HepG2 (cell line): ENCODE data around the gene APOL4. TPM values are rescaled to one million over a fixed set of nuclear protein-coding genes. Genes with fewer than 3 reads are reported as not detected.

Source experiments
- ATAC-seq: fragments of 200-7000 bp; cut with Tn5 transposase; 3 replicates; pipeline ENCODE4 v1.9.1; 2020; ENCODE audit warnings: mild to moderate bottlenecking, moderate library complexity
- BruUV-seq: library from RNA; stranded (reverse); fragments of 400-500 nt; replicated peaks from 2 replicates; lab custom pipeline; 2021; lab: Mats Ljungman, UMichigan
- CTCF ChIA-PET: fragments of 300-600 bp; formaldehyde crosslinking; extraction: SDS; loops from one replicate; lab custom pipeline; 2021; ENCODE audit warnings: low total read pairs, inconsistent platforms, low intra/inter-chr PET ratio; lab: Yijun Ruan, JAX
- POLR2A ChIA-PET: fragments of 350-600 bp; sonication (Branson Sonifier 250); formaldehyde crosslinking; loops from one replicate; lab custom pipeline; 2020; ENCODE audit warnings: antibody characterized with exemption, inconsistent platforms; lab: Yijun Ruan, JAX
- DNase-seq: peaks from one replicate; pipeline ENCODE4 v3.0.0-alpha.2; 2015; ENCODE audit warnings: low spot score
- FAIRE-seq: peaks from 3 replicates; lab custom pipeline; 2011; peaks lifted over from hg19 to GRCh38; lab: Jason Lieb, UNC
- H2AFZ ChIP-seq: one replicate; pipeline ENCODE4 v1.6.1; 2011; ENCODE audit warnings: low read length, inconsistent platforms
- H3K27ac ChIP-seq: fragments of 300-600 bp; 3 replicates; pipeline ENCODE4 v1.8.0; 2011; ENCODE audit warnings: mixed run types, mild to moderate bottlenecking, mixed read lengths, low read length, inconsistent platforms; ENCODE audit not compliant: insufficient read depth; ENCODE audit errors: extremely low read length
- H3K27me3 ChIP-seq, 2 experiments: fragments of 200-600 bp in 1 of 2; 2 replicates in 1 of 2; 3 replicates in 1 of 2; pipeline versions ENCODE4 v1.6.0 to v1.8.0; 2011; ENCODE audit warnings: low read length in 2 of 2, mild to moderate bottlenecking in 2 of 2, moderate library complexity in 2 of 2, inconsistent platforms in 1 of 2; ENCODE audit not compliant: insufficient read depth in 2 of 2, control insufficient read depth in 1 of 2
- H3K36me3 ChIP-seq, 2 experiments: fragments of 200-600 bp in 1 of 2; replicated peaks in 1 of 2; 2 replicates in 1 of 2; 3 replicates in 1 of 2; pipeline versions ENCODE4 v1.5.1 to v1.8.0; 2011; ENCODE audit warnings: low read length in 2 of 2, inconsistent platforms in 1 of 2; ENCODE audit not compliant: insufficient read depth in 2 of 2, control insufficient read depth in 1 of 2
- H3K4me1 ChIP-seq: 2 replicates; pipeline ENCODE4 v1.5.1; 2012; ENCODE audit warnings: low read length, inconsistent platforms; ENCODE audit not compliant: insufficient read depth
- H3K4me2 ChIP-seq: 2 replicates; pipeline ENCODE4 v1.6.0; 2011; ENCODE audit warnings: low read depth, low read length, inconsistent platforms
- H3K4me3 ChIP-seq, 3 experiments: fragments of 200-600 bp in 1 of 3; sonication (generic), shearing (Covaris generic) in 1 of 3; replicated peaks in 1 of 3; 2 replicates each; pipeline ENCODE4 v1.5.1; 2011 to 2016; ENCODE audit warnings: low read length in 3 of 3, inconsistent platforms in 2 of 3, low read depth in 2 of 3, mild to moderate bottlenecking in 2 of 3, control low read depth in 1 of 3, mixed read lengths in 1 of 3; ENCODE audit not compliant: insufficient read depth in 1 of 3
- H3K79me2 ChIP-seq: one replicate; pipeline ENCODE4 v1.6.1; 2011; ENCODE audit warnings: low read length, inconsistent platforms; ENCODE audit not compliant: insufficient read depth
- H3K9ac ChIP-seq: 2 replicates; pipeline ENCODE4 v1.6.0; 2011; ENCODE audit warnings: mild to moderate bottlenecking, low read depth, low read length, inconsistent platforms; ENCODE audit not compliant: insufficient read depth
- H3K9me3 ChIP-seq: 2 replicates; pipeline ENCODE4 v1.5.1; 2012; ENCODE audit warnings: mild to moderate bottlenecking, low read length
- H4K20me1 ChIP-seq: 2 replicates; pipeline ENCODE4 v1.6.0; 2011; ENCODE audit warnings: inconsistent platforms, mild to moderate bottlenecking, low read length, moderate library complexity; ENCODE audit not compliant: insufficient read depth
- ARHGAP35 ChIP-seq: sonication (generic); formaldehyde crosslinking; IDR thresholded peaks from 2 replicates; pipeline ENCODE4 v1.9.0; 2022; ENCODE audit warnings: mild to moderate bottlenecking, inconsistent platforms, moderate library complexity, missing genetic modification reagents, borderline replicate concordance
- CCAR2 ChIP-seq: fragments of 200-400 bp; formaldehyde crosslinking; optimal IDR thresholded peaks from 2 replicates; pipeline ENCODE3; 2018; ENCODE audit warnings: low read depth, mild to moderate bottlenecking, low read length, moderate library complexity
- MED8 ChIP-seq: sonication (generic); formaldehyde crosslinking; IDR thresholded peaks from 2 replicates; pipeline ENCODE4 v1.8.1; 2023; ENCODE audit warnings: mild to moderate bottlenecking, missing genetic modification reagents; ENCODE audit not compliant: insufficient replicate concordance
- TOE1 ChIP-seq: sonication (generic); formaldehyde crosslinking; IDR thresholded peaks from 2 replicates; pipeline ENCODE4 v1.4.0; 2020; ENCODE audit warnings: mild to moderate bottlenecking, missing genetic modification reagents
- ZC3H13 ChIP-seq: sonication (generic); formaldehyde crosslinking; IDR thresholded peaks from 2 replicates; pipeline ENCODE4 v1.8.1; 2023; ENCODE audit warnings: mild to moderate bottlenecking, missing genetic modification reagents, moderate library complexity
- ZNF337 ChIP-seq: sonication (generic); formaldehyde crosslinking; IDR thresholded peaks from 2 replicates; pipeline ENCODE4 v1.5.1; 2020; ENCODE audit warnings: missing genetic modification reagents, low read depth, mild to moderate bottlenecking, borderline replicate concordance
- ZNF720 ChIP-seq: sonication (generic); formaldehyde crosslinking; IDR thresholded peaks from 2 replicates; pipeline ENCODE4 v1.4.0; 2020; ENCODE audit warnings: missing genetic modification reagents
- ZNF747 ChIP-seq: sonication (generic); formaldehyde crosslinking; IDR thresholded peaks from 2 replicates; pipeline ENCODE4 v1.8.1; 2023; ENCODE audit warnings: missing genetic modification reagents, mild to moderate bottlenecking, borderline replicate concordance
- WGBS: methylation state at CpG from one replicate; pipeline ENCODE4 v1.1.6; 2017; ENCODE audit warnings: low lambda C conversion rate; 5-methylcytosine and 5-hydroxymethylcytosine counted together
- in situ Hi-C: cut with HindIII; loops from 2 replicates; pipeline ENCODE4 v1.10.0; 2017; ENCODE audit warnings: low pct_unique_long_range_greater_than_20kb; ENCODE audit not compliant: extremely low pct_ligation_motif_present
- intact Hi-C: fragments of 100-400 bp; cut with micrococcal nuclease; formaldehyde crosslinking; loops from one replicate; pipeline ENCODE4 v1.10.0; 2022; ENCODE audit not compliant: unreplicated experiment
- polyA plus RNA-seq, 8 experiments: library from polyadenylated mRNA; depleted of rRNA in 3 of 8; stranded (reverse) in 7 of 8; unstranded in 1 of 8; fragments of >200 nt; fragmentation: Illumina TruSeq in 4 of 8; extraction: Trizol in 4 of 8; gene quantifications; 2 replicates each; pipeline versions ENCODE4 v1.2.1 to v1.2.3, GENCODE V29; 2011 to 2016; ENCODE audit warnings: low read depth in 4 of 8, missing spikeins in 1 of 8, mixed read lengths in 1 of 8; ENCODE audit not compliant: insufficient read depth in 1 of 8
- total RNA-seq, 5 experiments: library from RNA; depleted of rRNA; stranded (reverse); fragments of >200 nt; fragmentation: Illumina TruSeq; extraction: Trizol; gene quantifications; 2 replicates each; pipeline ENCODE4 v1.2.3, GENCODE V29; 2016; ENCODE audit warnings: low read depth in 1 of 5
- TF ChIP-seq, protein P1 (sequence below): sonication (generic); formaldehyde crosslinking; IDR thresholded peaks from 2 replicates; pipeline ENCODE4 v1.5.0; 2020; ENCODE audit warnings: mild to moderate bottlenecking, missing genetic modification reagents, borderline replicate concordance
- TF ChIP-seq, protein P2 (sequence below): sonication (generic); formaldehyde crosslinking; IDR thresholded peaks from 2 replicates; pipeline ENCODE4 v1.4.0; 2020; ENCODE audit warnings: missing genetic modification reagents, mild to moderate bottlenecking, borderline replicate concordance

Gene APOL4
- total and polyA plus RNA-seq, 2 of the 13 experiments (the other 11 are each of a cell fraction or from before 2014, with no cell fraction given) = 0.77 to 2.8 TPM

DNA sequence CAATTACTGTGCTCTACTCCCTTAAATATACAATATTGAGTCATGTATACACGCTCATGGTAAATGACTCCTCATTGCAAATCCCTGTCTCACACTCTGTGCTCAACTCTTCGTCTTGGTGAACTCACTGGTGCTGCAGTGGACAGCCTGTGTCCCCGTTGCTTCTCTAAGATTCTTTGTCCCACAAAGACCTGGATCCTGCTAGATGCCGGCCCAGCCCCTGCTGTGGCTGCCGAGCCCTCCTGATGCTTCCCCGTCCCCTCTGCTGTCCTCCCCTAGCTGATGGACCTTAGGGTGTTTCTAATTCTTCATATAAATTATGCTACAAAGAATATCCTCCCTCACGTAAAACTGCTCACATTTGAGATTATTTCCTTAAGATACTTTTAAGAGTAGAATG is 32.2 kb upstream of the APOL4 start:
- Histone ChIP-seq H3K9ac (no peak overlapping the region), H3K4me2 (peak overlapping the region; percentile 47; the same call in 1 of the 2 replicates), H3K4me1 (peaks cover 92% of the 10 kb centered on the region), H3K79me2 (peaks cover 45% of the 10 kb centered on the region), H3K27me3 (no peaks in the 10 kb centered on the region; a peak in 1 of 5 replicates), H4K20me1 (0 out of 2 replicates have a peak, but pooled peaks cover 4% of the 10 kb centered on the region), H3K27ac (peak overlapping the region; percentile 62), H2AFZ (no peak overlapping the region), H3K9me3 (no peaks in the 10 kb centered on the region), H3K36me3 (peaks cover 13 to 46% of the 10 kb centered on the region in 2 experiments; a peak in 4 of 5 replicates), H3K4me3 (no peak overlapping the region; a peak in 1 of 6 replicates)
- in situ Hi-C loops (loop anchor here (10.0 kb wide), 1 partner anchor 51 kb away; no protein-coding TSS in a partner anchor), intact Hi-C loops (loop anchor here (2.0 kb wide), 1 partner anchor 45 kb away; no protein-coding TSS in a partner anchor)
- ATAC-seq = no peak
- ChIA-PET CTCF (no interaction called here), POLR2A (interaction anchor here (1.0 kb wide), 1 partner anchor 18 kb away, joined by 3 read pairs; no protein-coding TSS in a partner anchor)
- no TSS peak for BruUV-seq
- no peak for FAIRE-seq
- WGBS = 83% methylated on average over 7 of the region's 7 CpGs
- no peak for DNase-seq
- no peak for TF ChIP-seq ZNF720 (CRISPR knock-in tag)
- no peak for TF ChIP-seq CCAR2
- TF ChIP-seq ZC3H13 (CRISPR knock-in tag) = 0 out of 2 replicates have a peak, but pooled peaks have one; percentile 4
- TF ChIP-seq, all 625 proteins: peak for 1

DNA sequence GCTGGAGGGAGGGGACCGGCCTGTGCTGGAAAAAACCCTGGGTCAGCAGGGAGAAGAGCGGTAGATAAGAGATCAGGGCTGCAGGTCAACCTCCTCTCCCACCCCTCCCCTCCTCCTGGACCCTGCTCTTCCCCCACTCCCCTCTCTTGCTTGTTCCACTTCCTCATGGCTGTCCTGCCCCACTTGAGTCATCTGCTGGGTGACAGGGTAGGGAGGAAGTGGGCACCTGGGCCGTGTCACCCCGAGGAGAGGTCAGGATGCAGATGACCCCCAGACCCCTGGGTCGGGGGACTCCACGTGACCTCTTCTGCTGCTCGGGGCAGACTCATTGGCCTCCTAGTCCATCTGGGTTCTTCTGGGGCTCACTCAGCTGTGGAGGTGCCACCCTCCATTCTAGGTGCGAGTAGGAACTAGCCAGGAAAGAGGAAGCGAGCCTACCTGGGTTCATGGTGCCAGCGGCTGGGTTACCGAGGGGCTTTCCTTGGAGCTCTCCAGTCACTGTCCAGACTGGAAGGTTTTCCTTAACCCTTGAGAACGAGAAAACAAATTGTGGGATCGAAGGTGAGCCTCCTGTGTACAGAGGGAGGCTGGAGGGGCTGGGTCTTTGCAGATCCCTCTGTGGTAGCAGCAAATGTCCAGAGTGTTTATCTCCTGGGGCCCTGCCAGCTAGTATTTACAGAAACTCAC is 31.2 kb upstream of the APOL4 start:
- Histone ChIP-seq H3K27ac (peak overlapping the region; percentile 62), H3K36me3 (peaks cover 14 to 48% of the 10 kb centered on the region in 2 experiments; a peak in 4 of 5 replicates), H4K20me1 (0 out of 2 replicates have a peak, but pooled peaks cover 4% of the 10 kb centered on the region), H3K4me1 (peaks cover 100% of the 10 kb centered on the region), H3K4me3 (peak overlapping the region in 1 of 3 experiments; percentile 9; a peak in 2 of 6 replicates), H2AFZ (no peak overlapping the region), H3K4me2 (peak overlapping the region; percentile 47), H3K27me3 (no peaks in the 10 kb centered on the region), H3K79me2 (peaks cover 35% of the 10 kb centered on the region), H3K9ac (peak overlapping the region; percentile 40; the same call in 1 of the 2 replicates), H3K9me3 (no peaks in the 10 kb centered on the region)
- FAIRE-seq (no peak), DNase-seq (no peak), ATAC-seq (peak; percentile 51)
- WGBS = 41% methylated on average over 9 of the region's 13 CpGs
- in situ Hi-C loops = loop anchor here (10.0 kb wide), 1 partner anchor 52 kb away; no protein-coding TSS in a partner anchor
- POLR2A ChIA-PET = interaction anchor here (1.0 kb wide), 1 partner anchor 19 kb away, joined by 3 read pairs; no protein-coding TSS in a partner anchor
- intact Hi-C loops = loop anchor here (2.0 kb wide), 1 partner anchor 46 kb away; no protein-coding TSS in a partner anchor
- CTCF ChIA-PET = no interaction called here
- no TSS peak for BruUV-seq
- TF ChIP-seq TOE1 (no peak), ARHGAP35 (CRISPR knock-in tag) (no peak), ZNF337 (CRISPR knock-in tag) (no peak), MED8 (CRISPR knock-in tag) (no peak), ZNF747 (no peak)
- TF ChIP-seq, protein P1, sequence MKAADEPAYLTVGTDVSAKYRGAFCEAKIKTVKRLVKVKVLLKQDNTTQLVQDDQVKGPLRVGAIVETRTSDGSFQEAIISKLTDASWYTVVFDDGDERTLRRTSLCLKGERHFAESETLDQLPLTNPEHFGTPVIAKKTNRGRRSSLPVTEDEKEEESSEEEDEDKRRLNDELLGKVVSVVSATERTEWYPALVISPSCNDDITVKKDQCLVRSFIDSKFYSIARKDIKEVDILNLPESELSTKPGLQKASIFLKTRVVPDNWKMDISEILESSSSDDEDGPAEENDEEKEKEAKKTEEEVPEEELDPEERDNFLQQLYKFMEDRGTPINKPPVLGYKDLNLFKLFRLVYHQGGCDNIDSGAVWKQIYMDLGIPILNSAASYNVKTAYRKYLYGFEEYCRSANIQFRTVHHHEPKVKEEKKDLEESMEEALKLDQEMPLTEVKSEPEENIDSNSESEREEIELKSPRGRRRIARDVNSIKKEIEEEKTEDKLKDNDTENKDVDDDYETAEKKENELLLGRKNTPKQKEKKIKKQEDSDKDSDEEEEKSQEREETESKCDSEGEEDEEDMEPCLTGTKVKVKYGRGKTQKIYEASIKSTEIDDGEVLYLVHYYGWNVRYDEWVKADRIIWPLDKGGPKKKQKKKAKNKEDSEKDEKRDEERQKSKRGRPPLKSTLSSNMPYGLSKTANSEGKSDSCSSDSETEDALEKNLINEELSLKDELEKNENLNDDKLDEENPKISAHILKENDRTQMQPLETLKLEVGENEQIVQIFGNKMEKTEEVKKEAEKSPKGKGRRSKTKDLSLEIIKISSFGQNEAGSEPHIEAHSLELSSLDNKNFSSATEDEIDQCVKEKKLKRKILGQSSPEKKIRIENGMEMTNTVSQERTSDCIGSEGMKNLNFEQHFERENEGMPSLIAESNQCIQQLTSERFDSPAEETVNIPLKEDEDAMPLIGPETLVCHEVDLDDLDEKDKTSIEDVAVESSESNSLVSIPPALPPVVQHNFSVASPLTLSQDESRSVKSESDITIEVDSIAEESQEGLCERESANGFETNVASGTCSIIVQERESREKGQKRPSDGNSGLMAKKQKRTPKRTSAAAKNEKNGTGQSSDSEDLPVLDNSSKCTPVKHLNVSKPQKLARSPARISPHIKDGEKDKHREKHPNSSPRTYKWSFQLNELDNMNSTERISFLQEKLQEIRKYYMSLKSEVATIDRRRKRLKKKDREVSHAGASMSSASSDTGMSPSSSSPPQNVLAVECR (CRISPR knock-in tag) = peak; percentile 39; the same call in 1 of the 2 replicates
- TF ChIP-seq, protein P2, sequence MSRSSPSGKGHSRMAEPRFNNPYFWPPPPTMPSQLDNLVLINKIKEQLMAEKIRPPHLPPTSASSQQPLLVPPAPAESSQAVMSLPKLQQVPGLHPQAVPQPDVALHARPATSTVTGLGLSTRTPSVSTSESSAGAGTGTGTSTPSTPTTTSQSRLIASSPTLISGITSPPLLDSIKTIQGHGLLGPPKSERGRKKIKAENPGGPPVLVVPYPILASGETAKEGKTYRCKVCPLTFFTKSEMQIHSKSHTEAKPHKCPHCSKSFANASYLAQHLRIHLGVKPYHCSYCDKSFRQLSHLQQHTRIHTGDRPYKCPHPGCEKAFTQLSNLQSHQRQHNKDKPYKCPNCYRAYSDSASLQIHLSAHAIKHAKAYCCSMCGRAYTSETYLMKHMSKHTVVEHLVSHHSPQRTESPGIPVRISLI = no peak
